ENCODE measurements around the gene ARHGAP24. TPM values are rescaled to one million over a fixed set of nuclear protein-coding genes. Genes with fewer than 3 reads are reported as not detected.

ARHGAP24 gene
- total and polyA plus RNA-seq, 2 experiments from 2014 or later, result 19.5 to 29.6 TPM

DNA sequence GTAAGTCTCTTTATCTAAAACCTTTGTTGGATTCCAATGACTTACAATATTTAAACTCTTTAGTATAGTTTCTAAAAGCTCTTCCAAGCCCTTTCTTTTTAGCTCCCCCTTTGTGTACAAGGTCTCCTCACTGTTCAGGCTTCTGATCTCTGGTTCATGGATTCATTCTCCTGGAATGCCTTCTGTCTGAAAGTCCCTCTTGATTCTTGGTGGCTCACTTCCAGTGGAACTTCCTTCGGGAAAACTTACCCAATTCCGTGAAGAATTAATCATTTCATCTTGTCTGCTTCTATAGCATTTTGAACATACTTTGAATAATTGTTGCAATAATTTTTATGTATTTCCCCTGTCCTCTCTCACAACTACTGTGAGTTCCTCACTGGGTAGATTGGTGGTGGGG lies 3.6 kb downstream of the ARHGAP24 start:
- H3K9me3 ChIP-seq (ENCODE audit: low read depth), result no peaks in the 10 kb centered on the region
- H3K79me2 ChIP-seq, result peaks cover 39% of the 10 kb centered on the region
- no peak overlapping the region for H3K4me3 ChIP-seq
- no peaks in the 10 kb centered on the region for H3K36me3 ChIP-seq (replicated peaks; ENCODE audit: insufficient read depth, low read depth)
- TF ChIP-seq EZH2phosphoT487 (IDR thresholded peaks at IDR 0.05; ENCODE audit: low read depth, severe bottlenecking, unreplicated experiment) (no peak), EZH2 (IDR thresholded peaks at IDR 0.05; ENCODE audit: borderline replicate concordance) (no peak)
- TF ChIP-seq, protein P1, sequence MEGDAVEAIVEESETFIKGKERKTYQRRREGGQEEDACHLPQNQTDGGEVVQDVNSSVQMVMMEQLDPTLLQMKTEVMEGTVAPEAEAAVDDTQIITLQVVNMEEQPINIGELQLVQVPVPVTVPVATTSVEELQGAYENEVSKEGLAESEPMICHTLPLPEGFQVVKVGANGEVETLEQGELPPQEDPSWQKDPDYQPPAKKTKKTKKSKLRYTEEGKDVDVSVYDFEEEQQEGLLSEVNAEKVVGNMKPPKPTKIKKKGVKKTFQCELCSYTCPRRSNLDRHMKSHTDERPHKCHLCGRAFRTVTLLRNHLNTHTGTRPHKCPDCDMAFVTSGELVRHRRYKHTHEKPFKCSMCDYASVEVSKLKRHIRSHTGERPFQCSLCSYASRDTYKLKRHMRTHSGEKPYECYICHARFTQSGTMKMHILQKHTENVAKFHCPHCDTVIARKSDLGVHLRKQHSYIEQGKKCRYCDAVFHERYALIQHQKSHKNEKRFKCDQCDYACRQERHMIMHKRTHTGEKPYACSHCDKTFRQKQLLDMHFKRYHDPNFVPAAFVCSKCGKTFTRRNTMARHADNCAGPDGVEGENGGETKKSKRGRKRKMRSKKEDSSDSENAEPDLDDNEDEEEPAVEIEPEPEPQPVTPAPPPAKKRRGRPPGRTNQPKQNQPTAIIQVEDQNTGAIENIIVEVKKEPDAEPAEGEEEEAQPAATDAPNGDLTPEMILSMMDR (IDR thresholded peaks at IDR 0.05; ENCODE audit: poor library complexity), result no peak
- no peak overlapping the region for H2AFZ ChIP-seq
- H4K20me1 ChIP-seq (ENCODE audit: insufficient read depth, poor library complexity, severe bottlenecking), result no peaks in the 10 kb centered on the region
- H3K27ac ChIP-seq, result no peak overlapping the region
- no peaks in the 10 kb centered on the region for H3K4me1 ChIP-seq (ENCODE audit: insufficient read depth)
- DNase-seq (ENCODE audit: low spot score), result no peak
- no peaks in the 10 kb centered on the region for H3K9me2 ChIP-seq (replicated peaks; ENCODE audit: insufficient read depth)
- WGBS (ENCODE audit: low lambda C conversion rate, missing lambda C conversion rate), result 82% methylated on average over 2 of the region's 2 CpGs
- no peaks in the 10 kb centered on the region for H3K27me3 ChIP-seq
- H3K4me2 ChIP-seq, result peak overlapping the region; percentile 73

DNA sequence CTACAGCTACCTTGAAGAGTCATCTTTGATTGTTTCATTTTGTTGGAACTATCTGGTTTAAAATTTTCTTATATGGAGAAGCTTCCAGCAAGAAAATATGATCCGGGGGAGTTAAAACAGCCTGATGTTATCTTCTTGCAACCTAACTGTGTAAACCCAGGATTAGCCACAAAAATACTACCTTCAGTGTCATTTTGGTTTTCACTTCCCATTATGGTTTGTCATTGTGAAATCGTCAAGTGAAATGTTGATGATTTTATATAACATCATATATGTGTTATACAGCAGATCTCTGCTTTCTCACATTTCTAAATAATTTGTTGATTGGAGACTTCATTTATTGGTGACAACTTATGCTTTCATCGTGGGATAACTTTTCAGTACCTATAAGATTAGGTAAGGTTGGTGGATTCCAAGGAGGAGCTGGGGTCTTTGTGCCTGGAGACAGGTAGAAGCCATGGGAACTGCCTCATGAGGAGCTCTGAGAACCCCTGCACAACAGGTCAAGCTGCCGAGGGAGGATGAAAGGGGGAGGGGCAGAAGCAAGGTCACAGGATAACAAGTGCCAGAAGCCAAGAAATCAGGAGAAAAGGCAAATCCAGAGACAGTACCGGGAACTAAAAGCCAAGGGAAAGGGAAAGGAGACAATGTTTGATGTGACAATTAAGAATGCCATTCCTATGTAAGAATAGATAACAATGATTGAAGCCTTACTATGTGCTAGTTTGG lies 7.2 kb downstream of the ARHGAP24 start:
- 65% methylated on average over 5 of the region's 5 CpGs for WGBS (ENCODE audit: low lambda C conversion rate, missing lambda C conversion rate)
- H3K27ac ChIP-seq, result no peak overlapping the region
- H3K36me3 ChIP-seq (replicated peaks; ENCODE audit: insufficient read depth, low read depth), result no peaks in the 10 kb centered on the region
- H3K4me1 ChIP-seq (ENCODE audit: insufficient read depth), result no peaks in the 10 kb centered on the region
- H3K79me2 ChIP-seq, result peaks cover 35% of the 10 kb centered on the region
- no peaks in the 10 kb centered on the region for H3K9me3 ChIP-seq (ENCODE audit: low read depth)
- no peaks in the 10 kb centered on the region for H3K9me2 ChIP-seq (replicated peaks; ENCODE audit: insufficient read depth)
- TF ChIP-seq, protein P1 (IDR thresholded peaks at IDR 0.05; ENCODE audit: poor library complexity), result no peak
- TF ChIP-seq EZH2phosphoT487 (IDR thresholded peaks at IDR 0.05; ENCODE audit: low read depth, severe bottlenecking, unreplicated experiment) (no peak), EZH2 (IDR thresholded peaks at IDR 0.05; ENCODE audit: borderline replicate concordance) (no peak)
- H3K4me3 ChIP-seq, result no peak overlapping the region
- no peak overlapping the region for H3K4me2 ChIP-seq
- H4K20me1 ChIP-seq (ENCODE audit: insufficient read depth, poor library complexity, severe bottlenecking), result no peaks in the 10 kb centered on the region
- no peak for DNase-seq (ENCODE audit: low spot score)
- H3K27me3 ChIP-seq, result no peaks in the 10 kb centered on the region
- no peak overlapping the region for H2AFZ ChIP-seq

DNA sequence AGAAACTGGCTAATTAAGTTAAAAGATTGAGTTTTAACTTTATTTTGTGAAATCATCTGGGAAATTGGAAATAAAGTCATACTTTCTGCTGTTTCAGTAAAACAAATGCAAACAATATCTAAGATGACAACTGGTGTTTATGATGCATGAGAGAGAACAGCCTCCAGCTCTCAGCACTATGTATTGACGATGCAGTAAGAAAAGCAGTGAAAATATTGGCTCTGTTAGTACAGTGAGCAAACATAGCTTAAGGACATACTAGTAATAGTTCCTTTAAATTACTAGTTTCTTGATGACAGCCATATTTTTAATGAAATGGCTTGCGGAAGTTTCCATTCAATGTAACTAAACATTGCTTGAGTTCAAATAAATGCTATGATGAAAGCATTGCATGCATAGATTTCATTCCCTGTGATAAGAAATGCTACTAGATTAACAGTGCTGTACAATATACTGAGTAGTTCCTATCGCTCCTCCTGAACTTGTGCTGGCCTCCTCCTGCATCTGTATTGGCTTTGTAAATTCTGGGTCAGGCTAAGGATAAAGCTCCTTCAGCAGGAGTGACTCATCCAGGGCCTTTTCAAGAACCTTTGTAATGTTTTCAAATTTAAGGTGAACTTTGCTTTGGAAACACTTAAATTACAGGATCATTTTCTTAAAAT lies 11.6 kb downstream of the ARHGAP24 start:
- WGBS (ENCODE audit: low lambda C conversion rate, missing lambda C conversion rate), result 74% methylated on average over 3 of the region's 3 CpGs
- TF ChIP-seq EZH2 (IDR thresholded peaks at IDR 0.05; ENCODE audit: borderline replicate concordance) (no peak), EZH2phosphoT487 (IDR thresholded peaks at IDR 0.05; ENCODE audit: low read depth, severe bottlenecking, unreplicated experiment) (no peak)
- TF ChIP-seq, protein P1 (IDR thresholded peaks at IDR 0.05; ENCODE audit: poor library complexity), result no peak
- H3K4me2 ChIP-seq, result peak overlapping the region; percentile 17

More for the DNA sequence above, 11.6 kb downstream of the ARHGAP24 start:
- DNase-seq (ENCODE audit: low spot score), result peak; percentile 26
- peaks cover 13% of the 10 kb centered on the region for H3K79me2 ChIP-seq
- H3K9me3 ChIP-seq (ENCODE audit: low read depth), result no peaks in the 10 kb centered on the region
- H2AFZ ChIP-seq, result no peak overlapping the region
- H3K36me3 ChIP-seq (replicated peaks; ENCODE audit: insufficient read depth, low read depth), result no peaks in the 10 kb centered on the region
- no peak overlapping the region for H3K27ac ChIP-seq
- no peak overlapping the region for H3K4me3 ChIP-seq
- H3K4me1 ChIP-seq (ENCODE audit: insufficient read depth), result no peaks in the 10 kb centered on the region
- H3K9me2 ChIP-seq (replicated peaks; ENCODE audit: insufficient read depth), result no peaks in the 10 kb centered on the region
- no peaks in the 10 kb centered on the region for H4K20me1 ChIP-seq (ENCODE audit: insufficient read depth, poor library complexity, severe bottlenecking)
- H3K27me3 ChIP-seq, result no peaks in the 10 kb centered on the region
